Type B pancreatic cell (in vitro differentiated cells): ENCODE data around the gene KHDC4. TPM values are rescaled to one million over a fixed set of nuclear protein-coding genes. Genes with fewer than 3 reads are reported as not detected.
A peak's percentile ranks its signal among the peaks of the same experiment; 100 is the strongest.
"Not testable (repeated sequence)": the region's sequence is repeated elsewhere in the genome, so short reads cannot be mapped to it uniquely, and the experiment has no call there.

Experiments
- DNase-seq: peaks from one replicate; pipeline ENCODE4 v3.0.0; 2021; ENCODE audit warnings: mixed read lengths; ENCODE audit not compliant: unreplicated experiment; ENCODE audit errors: extremely low spot score
- H3K27ac Mint-ChIP-seq: 2 replicates; pipeline ENCODE4 v1.8.0; 2021; ENCODE audit warnings: mild to moderate bottlenecking, mixed read lengths
- H3K27me3 Mint-ChIP-seq: 2 replicates; pipeline ENCODE4 v1.8.0; 2021; ENCODE audit warnings: mixed read lengths
- H3K36me3 Mint-ChIP-seq: 2 replicates; pipeline ENCODE4 v1.8.0; 2021; ENCODE audit warnings: mixed read lengths
- H3K4me1 Mint-ChIP-seq: one replicate; pipeline ENCODE4 v1.8.0; 2021; ENCODE audit warnings: mixed read lengths; ENCODE audit not compliant: unreplicated experiment
- H3K4me3 Mint-ChIP-seq: 2 replicates; pipeline ENCODE4 v1.8.0; 2021; ENCODE audit warnings: mild to moderate bottlenecking, mixed read lengths
- H3K9me3 Mint-ChIP-seq: 2 replicates; pipeline ENCODE4 v1.8.0; 2021; ENCODE audit warnings: mixed read lengths
- CTCF ChIP-seq: fragments of 200-600 bp; sonication (generic); conservative IDR thresholded peaks from 2 replicates; pipeline ENCODE4 v1.5.0; 2021; ENCODE audit warnings: antibody characterized with exemption, mild to moderate bottlenecking
- total RNA-seq: library from RNA; stranded (reverse); gene quantifications from 2 replicates; pipeline ENCODE4 v1.2.1, GENCODE V29; 2021; ENCODE audit warnings: low replicate concordance

Gene KHDC4
- total RNA-seq, 1 donor from 2014 or later, result 57.8 TPM

GRCh38 chr1:155909894-155910293, 24.3 kb downstream of the KHDC4 start:
- H3K27me3 Mint-ChIP-seq, result no peaks in the 10 kb centered on the region
- peak overlapping the region; percentile 98 for H3K27ac Mint-ChIP-seq
- H3K9me3 Mint-ChIP-seq, result no peaks in the 10 kb centered on the region
- no peak for DNase-seq
- H3K4me1 Mint-ChIP-seq, result peaks cover 20% of the 10 kb centered on the region
- H3K36me3 Mint-ChIP-seq, result peaks cover 16% of the 10 kb centered on the region
- H3K4me3 Mint-ChIP-seq, result peak overlapping the region; percentile 92
- TF ChIP-seq CTCF, result no peak

- no peak overlapping the region for H3K4me3 Mint-ChIP-seq
- H3K27ac Mint-ChIP-seq, result no peak overlapping the region
- peaks cover 12% of the 10 kb centered on the region for H3K36me3 Mint-ChIP-seq
- H3K27me3 Mint-ChIP-seq, result no peaks in the 10 kb centered on the region
- no peak for DNase-seq
- no peaks in the 10 kb centered on the region for H3K9me3 Mint-ChIP-seq
- TF ChIP-seq CTCF, result no peak
- no peaks in the 10 kb centered on the region for H3K4me1 Mint-ChIP-seq
Measured at GRCh38 chr1:155904261-155904660, 30.0 kb downstream of the KHDC4 start.

- Mint-ChIP-seq H3K27me3 (no peaks in the 10 kb centered on the region), H3K27ac (no peak overlapping the region), H3K36me3 (peaks cover 16% of the 10 kb centered on the region), H3K9me3 (no peaks in the 10 kb centered on the region), H3K4me3 (no peak overlapping the region), H3K4me1 (no peaks in the 10 kb centered on the region)
- no peak for TF ChIP-seq CTCF
- no peak for DNase-seq
Measured at GRCh38 chr1:155900161-155900560, 34.1 kb downstream of the KHDC4 start.

- Mint-ChIP-seq H3K4me3 (no peak overlapping the region), H3K4me1 (no peaks in the 10 kb centered on the region), H3K36me3 (peaks cover 15% of the 10 kb centered on the region), H3K27ac (no peak overlapping the region), H3K27me3 (no peaks in the 10 kb centered on the region), H3K9me3 (no peaks in the 10 kb centered on the region)
- no peak for DNase-seq
- no peak for TF ChIP-seq CTCF
Measured at GRCh38 chr1:155899683-155900082, 34.5 kb downstream of the KHDC4 start.

GRCh38 chr1:155898888-155899287, 35.3 kb downstream of the KHDC4 start:
- H3K4me1 Mint-ChIP-seq, result no peaks in the 10 kb centered on the region
- peaks cover 10% of the 10 kb centered on the region for H3K36me3 Mint-ChIP-seq
- H3K9me3 Mint-ChIP-seq, result no peaks in the 10 kb centered on the region
- DNase-seq, result no peak
- H3K27ac Mint-ChIP-seq, result no peak overlapping the region
- no peaks in the 10 kb centered on the region for H3K27me3 Mint-ChIP-seq
- no peak for TF ChIP-seq CTCF
- H3K4me3 Mint-ChIP-seq, result no peak overlapping the region

GRCh38 chr1:155897746-155898145, 36.5 kb downstream of the KHDC4 start:
- peaks cover 10% of the 10 kb centered on the region for H3K36me3 Mint-ChIP-seq
- no peaks in the 10 kb centered on the region for H3K9me3 Mint-ChIP-seq
- no peak for DNase-seq
- no peak overlapping the region for H3K4me3 Mint-ChIP-seq
- H3K27ac Mint-ChIP-seq, result peak overlapping the region; percentile 8
- peaks cover 4% of the 10 kb centered on the region for H3K4me1 Mint-ChIP-seq
- no peak for TF ChIP-seq CTCF
- H3K27me3 Mint-ChIP-seq, result no peaks in the 10 kb centered on the region

- not testable (repeated sequence) for H3K4me3 Mint-ChIP-seq, DNase-seq, H3K27ac Mint-ChIP-seq, H3K4me1 Mint-ChIP-seq, H3K27me3 Mint-ChIP-seq, H3K9me3 Mint-ChIP-seq
- H3K36me3 Mint-ChIP-seq, result peaks cover 10% of the 10 kb centered on the region
Measured at GRCh38 chr1:155896476-155896875, 37.7 kb downstream of the KHDC4 start.

- H3K27me3 Mint-ChIP-seq, DNase-seq, H3K9me3 Mint-ChIP-seq, H3K27ac Mint-ChIP-seq, H3K4me3 Mint-ChIP-seq, H3K4me1 Mint-ChIP-seq: not testable (repeated sequence)
- peaks cover 10% of the 10 kb centered on the region for H3K36me3 Mint-ChIP-seq
Measured at GRCh38 chr1:155895617-155896016, 38.6 kb downstream of the KHDC4 start.
